Measurements from ENCODE around the gene PIK3AP1.

PIK3AP1 gene

DNA sequence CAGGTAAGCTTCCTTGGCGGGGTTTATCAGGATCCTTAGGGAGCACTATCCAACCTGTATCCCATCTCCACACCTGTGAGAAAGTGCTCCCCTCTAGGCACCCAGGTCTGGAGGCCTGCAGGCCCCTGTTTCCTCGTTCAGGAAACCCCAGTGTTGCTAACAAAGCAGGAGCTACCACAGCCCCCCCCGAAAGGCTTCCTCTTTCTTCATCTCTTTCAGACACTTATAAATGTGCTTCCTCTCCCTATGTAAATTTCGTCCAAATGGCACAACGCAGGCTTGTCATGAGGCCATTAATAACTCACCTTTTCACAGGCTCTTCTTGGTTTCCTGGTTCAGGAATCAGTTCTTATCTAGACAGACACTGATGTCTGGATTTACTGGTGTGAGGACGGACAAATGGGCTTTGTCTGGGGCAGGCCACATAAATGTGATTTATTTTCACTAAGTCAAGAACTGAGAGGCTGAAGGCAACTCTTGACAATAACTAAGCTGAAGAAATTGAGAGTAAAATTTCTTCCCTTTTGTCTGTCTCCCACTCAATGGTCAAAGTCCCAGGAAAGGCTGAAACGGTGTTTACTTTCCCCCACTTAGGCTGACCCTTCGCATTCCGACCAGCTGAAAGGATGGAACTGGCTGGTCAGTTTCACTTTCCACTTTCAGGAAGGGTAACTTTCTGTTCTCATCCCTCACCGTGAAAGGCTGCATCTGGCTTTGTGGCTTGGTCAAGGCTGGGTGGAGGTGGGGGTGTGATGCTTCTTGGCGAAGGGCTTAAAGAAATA, 46.8 kb downstream of the PIK3AP1 start:
- peak; percentile 17 for DNase-seq (ENCODE audit: low read depth, low spot score)

DNA sequence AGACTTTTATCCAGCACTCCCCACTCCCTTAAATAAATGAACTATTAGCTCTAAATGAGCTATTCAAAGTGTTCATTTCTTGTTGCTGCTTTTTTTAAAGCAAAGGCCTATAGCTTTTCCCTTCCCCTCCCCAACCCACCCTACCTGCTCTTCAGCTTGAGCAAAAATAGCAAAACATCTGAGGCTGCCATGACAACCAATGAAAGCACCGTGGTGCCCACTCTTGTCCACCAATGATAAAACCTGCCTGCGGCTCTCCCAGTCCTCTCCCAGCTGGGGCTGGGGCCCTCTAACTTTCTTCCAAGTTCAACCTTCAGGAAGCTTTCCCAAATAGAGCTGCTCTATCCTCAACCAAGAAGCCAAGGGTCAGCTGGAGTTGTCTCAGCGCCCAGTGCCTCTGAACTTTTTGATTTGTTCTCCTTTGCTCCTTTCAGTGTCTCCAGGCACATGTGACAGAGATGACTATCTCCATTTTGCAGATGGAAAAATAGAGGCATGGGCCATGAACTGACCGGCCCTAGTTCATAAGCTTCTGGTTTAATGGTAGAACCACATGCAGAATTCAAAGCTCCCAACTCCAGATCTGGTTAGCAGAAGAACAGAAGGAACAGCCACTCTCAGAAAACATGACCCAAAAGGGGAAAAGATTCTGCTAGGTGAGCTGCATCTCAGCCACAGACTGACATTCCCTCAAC, 47.7 kb downstream of the PIK3AP1 start:
- DNase-seq (ENCODE audit: low read depth, low spot score) = no peak

- DNase-seq (ENCODE audit: low read depth, low spot score) = no peak
Observed at GRCh38 chr10:96671211-96671890, 49.0 kb downstream of the PIK3AP1 start.

GRCh38 chr10:96670786-96671185, 49.5 kb downstream of the PIK3AP1 start:
- no peak for DNase-seq (ENCODE audit: low read depth, low spot score)

DNA sequence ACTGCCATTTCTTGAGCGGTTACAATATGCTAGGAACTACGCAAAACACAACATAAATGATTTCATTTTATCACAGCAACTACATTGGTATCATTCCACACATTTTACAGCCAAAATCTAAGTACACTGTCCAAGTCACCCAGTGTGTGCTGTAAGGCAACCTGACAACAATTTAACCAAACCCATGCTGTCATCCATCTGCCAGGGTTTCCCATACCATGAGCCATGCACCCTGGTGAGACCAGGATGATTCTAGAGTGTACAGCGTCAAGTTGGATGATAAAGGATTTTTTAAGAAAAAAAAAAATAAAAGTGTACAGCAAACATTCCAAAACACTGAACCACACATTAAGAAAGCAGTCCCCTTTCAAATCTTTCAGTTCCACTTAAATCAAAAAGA, 52.9 kb downstream of the PIK3AP1 start:
- DNase-seq (ENCODE audit: low read depth, low spot score) = no peak

- no peak for DNase-seq (ENCODE audit: low read depth, low spot score)
Observed at GRCh38 chr10:96666741-96667140, 53.6 kb downstream of the PIK3AP1 start.

- no peak for DNase-seq (ENCODE audit: low read depth, low spot score)
Observed at GRCh38 chr10:96665306-96665705, 55.0 kb downstream of the PIK3AP1 start.

DNA sequence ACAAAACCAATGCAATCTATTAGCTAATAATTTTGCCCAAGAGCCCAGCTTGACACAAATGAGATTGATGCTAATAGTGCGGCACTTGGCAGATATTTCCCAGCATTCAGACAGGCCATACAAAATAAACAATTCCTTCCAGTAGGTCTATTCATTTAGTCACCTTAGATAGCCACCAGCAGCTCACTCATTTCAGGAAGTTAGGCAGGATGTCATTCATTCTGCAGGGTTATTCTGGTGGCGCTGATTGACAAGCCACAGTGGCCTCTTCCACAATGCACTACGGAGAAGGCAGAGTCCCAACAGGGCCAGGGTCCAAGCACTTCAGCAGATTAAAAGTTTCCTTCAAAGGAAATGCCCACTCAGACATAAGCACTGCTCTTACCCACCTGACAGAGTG, 55.8 kb downstream of the PIK3AP1 start:
- no peak for DNase-seq (ENCODE audit: low read depth, low spot score)

DNA sequence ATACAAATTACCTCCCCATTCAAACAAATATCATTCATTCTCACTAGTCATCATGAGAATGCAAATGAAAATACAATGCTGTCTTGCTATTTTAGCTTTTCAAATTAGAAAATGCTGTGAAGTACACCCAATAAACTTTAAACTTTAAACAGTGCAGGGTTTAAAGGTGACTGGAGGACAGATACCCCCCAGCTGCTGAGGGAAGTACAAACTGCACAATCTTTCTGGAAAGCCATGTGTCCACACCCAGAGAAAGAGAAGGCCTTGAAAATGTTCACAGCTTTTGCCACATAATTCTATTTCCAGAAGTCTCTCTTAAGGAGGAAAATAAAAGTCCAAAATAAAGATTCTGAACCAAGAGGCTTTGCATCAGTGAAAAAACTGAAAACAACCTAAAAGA, 56.5 kb downstream of the PIK3AP1 start:
- DNase-seq (ENCODE audit: low read depth, low spot score) = no peak

GRCh38 chr10:96661632-96662031, 58.7 kb downstream of the PIK3AP1 start:
- no peak for DNase-seq (ENCODE audit: low read depth, low spot score)

- DNase-seq (ENCODE audit: low read depth, low spot score) = no peak
Observed at GRCh38 chr10:96660297-96660696, 60.0 kb downstream of the PIK3AP1 start.

DNA sequence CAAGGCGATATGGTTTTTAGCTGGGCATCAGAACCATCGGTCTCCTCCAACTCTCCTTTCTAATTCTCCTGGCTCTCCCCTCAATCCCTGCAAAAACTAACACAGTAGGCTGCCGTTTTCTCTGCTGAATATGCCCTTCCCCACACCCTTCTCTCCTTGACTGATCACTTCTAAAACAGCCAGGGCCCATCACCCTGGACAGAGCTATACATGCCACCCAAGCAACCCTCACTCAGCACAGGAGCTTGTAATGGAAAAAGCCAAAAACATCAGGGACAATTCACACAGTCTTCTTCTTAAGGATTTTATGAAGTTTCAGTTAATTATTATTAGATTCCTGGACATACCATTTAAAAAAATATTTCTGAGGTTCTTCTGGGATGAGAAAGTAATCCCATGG, 61.5 kb downstream of the PIK3AP1 start:
- no peak for DNase-seq (ENCODE audit: low read depth, low spot score)

DNA sequence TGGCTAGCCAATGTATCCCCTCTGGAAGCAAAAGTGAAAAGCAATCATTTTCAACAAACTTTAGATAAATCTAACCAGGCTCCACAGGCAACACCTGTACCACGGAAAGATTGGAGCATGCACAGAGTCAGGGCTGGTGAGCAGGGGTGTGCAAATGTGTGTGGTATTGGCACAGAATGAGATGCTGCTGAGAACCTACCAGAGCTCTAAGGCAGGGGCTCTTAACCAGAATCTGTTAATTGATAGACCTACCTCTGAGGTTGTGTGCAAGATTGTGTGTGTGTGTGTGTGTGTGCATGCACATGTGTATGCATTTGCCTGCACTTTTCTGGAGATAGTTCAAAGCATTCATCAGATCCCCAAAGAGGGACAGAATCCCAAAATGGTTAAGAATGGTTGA, 62.9 kb downstream of the PIK3AP1 start:
- no peak for DNase-seq (ENCODE audit: low read depth, low spot score)

DNA sequence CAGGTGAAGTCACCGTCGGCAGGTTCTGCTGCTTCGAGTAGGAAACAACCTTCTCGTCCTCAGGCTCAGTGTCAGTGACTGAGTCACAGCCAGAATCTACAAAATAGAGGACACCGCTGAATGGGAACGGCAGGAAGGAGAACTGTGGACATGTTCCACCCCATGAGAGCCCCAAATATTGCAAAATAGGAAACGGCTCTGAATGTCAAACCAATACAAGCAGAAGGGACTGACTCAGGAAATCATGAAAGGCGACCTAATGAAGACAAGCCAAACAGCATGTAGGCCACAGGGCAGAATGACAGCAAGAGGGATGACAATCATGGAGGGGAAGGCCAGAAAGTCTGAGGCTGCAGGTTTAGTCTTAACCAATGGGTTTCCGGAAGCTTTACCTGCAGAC, 63.5 kb downstream of the PIK3AP1 start:
- no peak for DNase-seq (ENCODE audit: low read depth, low spot score)

GRCh38 chr10:96656198-96656577, 64.1 kb downstream of the PIK3AP1 start:
- DNase-seq (ENCODE audit: low read depth, low spot score) = no peak

- DNase-seq (ENCODE audit: low read depth, low spot score) = no peak
Observed at GRCh38 chr10:96655461-96656197, 64.7 kb downstream of the PIK3AP1 start.

- DNase-seq (ENCODE audit: low read depth, low spot score) = no peak
Observed at GRCh38 chr10:96651998-96652431, 68.3 kb downstream of the PIK3AP1 start.

DNA sequence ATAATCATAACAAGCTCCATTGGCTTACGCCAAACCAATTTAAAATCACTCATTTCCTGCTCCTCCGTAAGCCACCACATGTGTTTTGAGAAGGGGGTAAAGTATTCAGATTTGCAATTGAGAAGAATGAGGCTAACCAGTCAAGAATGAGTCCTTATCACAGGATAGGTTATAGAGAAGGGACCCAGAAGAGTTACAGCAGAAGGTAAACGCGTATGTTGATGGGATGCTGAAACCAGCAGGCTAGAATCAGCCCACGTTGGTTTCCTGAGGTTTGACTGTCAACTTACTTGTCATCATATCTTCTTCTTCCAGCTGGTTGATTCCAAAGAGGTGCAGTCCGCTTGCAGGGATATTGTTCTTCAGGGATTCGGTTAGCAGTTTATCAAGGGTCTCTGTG, 69.4 kb downstream of the PIK3AP1 start:
- no peak for DNase-seq (ENCODE audit: low read depth, low spot score)

GRCh38 chr10:96648297-96648696, 72.0 kb downstream of the PIK3AP1 start:
- no peak for DNase-seq (ENCODE audit: low read depth, low spot score)

- no peak for DNase-seq (ENCODE audit: low read depth, low spot score)
Observed at GRCh38 chr10:96647466-96647865, 72.8 kb downstream of the PIK3AP1 start.

DNA sequence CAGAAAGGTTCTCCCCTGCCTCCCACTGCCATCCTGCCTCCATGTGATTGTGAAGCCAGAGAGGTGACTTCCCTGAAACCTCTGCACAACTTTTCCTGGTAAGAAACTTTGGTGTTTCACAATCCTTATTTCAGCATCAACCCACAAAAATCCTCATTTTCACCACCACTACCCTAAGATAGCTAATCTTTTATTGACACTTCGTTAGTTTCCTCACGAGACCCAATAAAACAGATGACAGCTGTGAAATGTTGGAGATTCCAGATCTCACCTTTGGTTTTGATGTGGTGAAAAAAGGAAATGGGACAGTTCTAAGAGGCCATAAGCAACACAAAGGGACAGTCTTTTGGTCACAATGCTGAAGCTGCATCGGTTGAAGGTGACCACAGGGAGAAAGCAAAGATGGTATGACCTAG, 73.6 kb downstream of the PIK3AP1 start:
- no peak for DNase-seq (ENCODE audit: low read depth, low spot score)

DNA sequence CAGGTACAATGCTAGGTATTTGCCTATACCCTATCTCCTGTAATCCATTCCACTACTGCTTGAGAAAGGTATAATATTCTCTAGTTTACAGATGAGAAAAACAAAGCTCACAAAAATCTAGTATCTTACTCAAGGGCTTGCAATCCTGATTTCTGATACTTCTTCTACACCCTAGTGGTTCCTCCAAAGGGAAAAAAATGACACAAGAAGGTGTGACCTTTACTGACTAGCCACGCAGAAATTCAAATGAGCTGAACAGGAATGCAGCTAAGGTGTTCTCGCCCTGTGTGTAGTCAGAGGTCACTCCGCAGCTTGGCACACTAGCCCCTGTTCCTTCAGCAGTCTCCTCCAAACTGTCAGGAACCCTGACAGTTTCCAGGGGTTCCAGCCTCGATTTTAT, 74.0 kb downstream of the PIK3AP1 start:
- DNase-seq (ENCODE audit: low read depth, low spot score) = no peak
